GM11168 (cell line): ENCODE results near the gene ZNF467.

Experiments used
- in situ Hi-C: fragments of 300-500 bp; cut with MboI; formaldehyde crosslinking; loops from one replicate; pipeline ENCODE4 v1.12.0; 2022; ENCODE audit warnings: low sequenced_read_pairs; ENCODE audit not compliant: unreplicated experiment

Gene ZNF467

GRCh38 chr7:149774237-149775175, 1.1 kb upstream of the ZNF467 start:
- in situ Hi-C loops, result no loop called here

- in situ Hi-C loops, result no loop called here
These were observed 393 bp downstream of the ZNF467 start for GRCh38 chr7:149772956-149773434.

- in situ Hi-C loops, result no loop called here
These were observed 990 bp downstream of the ZNF467 start for GRCh38 chr7:149772241-149772955.

GRCh38 chr7:149771720-149772240, 1.6 kb downstream of the ZNF467 start:
- in situ Hi-C loops, result no loop called here

GRCh38 chr7:149770728-149771636, 2.4 kb downstream of the ZNF467 start:
- in situ Hi-C loops, result no loop called here

- in situ Hi-C loops, result no loop called here
These were observed 3.5 kb downstream of the ZNF467 start for GRCh38 chr7:149769915-149770314.

GRCh38 chr7:149768931-149769330, 4.5 kb downstream of the ZNF467 start:
- in situ Hi-C loops, result no loop called here

- in situ Hi-C loops, result no loop called here
These were observed 6.3 kb downstream of the ZNF467 start for GRCh38 chr7:149767068-149767467.

GRCh38 chr7:149766135-149766675, 7.2 kb downstream of the ZNF467 start:
- in situ Hi-C loops, result no loop called here

- in situ Hi-C loops, result no loop called here
These were observed 7.8 kb downstream of the ZNF467 start for GRCh38 chr7:149765399-149766121.

GRCh38 chr7:149764481-149765398, 8.6 kb downstream of the ZNF467 start:
- in situ Hi-C loops, result no loop called here

GRCh38 chr7:149763563-149764240, 9.7 kb downstream of the ZNF467 start:
- in situ Hi-C loops, result no loop called here

GRCh38 chr7:149762610-149763009, 10.8 kb downstream of the ZNF467 start:
- in situ Hi-C loops, result no loop called here

- in situ Hi-C loops, result no loop called here
These were observed 11.3 kb downstream of the ZNF467 start for GRCh38 chr7:149762089-149762488.

- in situ Hi-C loops, result no loop called here
These were observed 12.1 kb downstream of the ZNF467 start for GRCh38 chr7:149761307-149761706.

GRCh38 chr7:149760538-149760937, 12.8 kb downstream of the ZNF467 start:
- in situ Hi-C loops, result no loop called here

- in situ Hi-C loops, result no loop called here
These were observed 14.1 kb downstream of the ZNF467 start for GRCh38 chr7:149759093-149759860.
